Common myeloid progenitor, CD34-positive (primary cell): ENCODE measurements around the gene RAPGEF4.
A peak's percentile ranks its signal among the peaks of the same experiment; 100 is the strongest.

ENCODE experiments used
- CTCF ChIA-PET: fragments of 350-600 bp; sonication (Branson Sonifier 250); formaldehyde crosslinking; loops from one replicate; lab custom pipeline; 2021; ENCODE audit warnings: antibody characterized with exemption; lab: Charles Lee
- POLR2A ChIA-PET: fragments of 350-600 bp; sonication (Branson Sonifier 250); formaldehyde crosslinking; loops from one replicate; lab custom pipeline; 2021; ENCODE audit warnings: antibody characterized with exemption; lab: Charles Lee
- DNase-seq, 3 donors: peaks; one replicate each; pipeline versions ENCODE4 v3.0.0 to v3.0.0-alpha.2; 2013
- H3K27ac ChIP-seq, 2 experiments: 1 replicate in 1 of 2; 2 replicates in 1 of 2; pipeline ENCODE4 v1.7.0; 2013; ENCODE audit warnings: inconsistent platforms in 2 of 2, low read length in 2 of 2, mild to moderate bottlenecking in 2 of 2, low read depth in 1 of 2, moderate library complexity in 1 of 2; ENCODE audit not compliant: severe bottlenecking in 2 of 2, insufficient read depth in 1 of 2, poor library complexity in 1 of 2
- H3K27me3 ChIP-seq, 5 experiments: replicated peaks in 2 of 5; 1 replicate in 3 of 5; 2 replicates in 2 of 5; pipeline versions ENCODE4 v1.6.1 to v1.7.0; 2013; ENCODE audit warnings: low read length in 4 of 5, mild to moderate bottlenecking in 2 of 5, moderate library complexity in 2 of 5, inconsistent platforms in 1 of 5; ENCODE audit not compliant: insufficient read depth in 5 of 5, control insufficient read depth in 4 of 5
- H3K36me3 ChIP-seq, 4 experiments: 1 replicate in 2 of 4; 2 replicates in 2 of 4; pipeline versions ENCODE4 v1.6.1 to v1.7.0; 2013; ENCODE audit warnings: low read length in 3 of 4, control low read depth in 1 of 4, mild to moderate bottlenecking in 1 of 4; ENCODE audit not compliant: control insufficient read depth in 4 of 4, insufficient read depth in 4 of 4
- H3K4me1 ChIP-seq, 4 experiments: 1 replicate in 3 of 4; 2 replicates in 1 of 4; pipeline versions ENCODE4 v1.6.1 to v1.7.1; 2013; ENCODE audit warnings: low read length in 3 of 4, mild to moderate bottlenecking in 3 of 4, control low read depth in 1 of 4, inconsistent platforms in 1 of 4, moderate library complexity in 1 of 4; ENCODE audit not compliant: control insufficient read depth in 4 of 4, insufficient read depth in 4 of 4; ENCODE audit errors: control extremely low read depth in 1 of 4
- H3K4me3 ChIP-seq, 7 experiments: 1 replicate in 4 of 7; 2 replicates in 3 of 7; pipeline versions ENCODE4 v1.5.1 to v1.7.0; 2013; ENCODE audit warnings: mild to moderate bottlenecking in 7 of 7, low read length in 6 of 7, moderate library complexity in 6 of 7, inconsistent platforms in 2 of 7, low read depth in 2 of 7, control low read depth in 1 of 7; ENCODE audit not compliant: insufficient read depth in 4 of 7, control insufficient read depth in 1 of 7; ENCODE audit errors: extremely low read depth in 1 of 7
- H3K9me3 ChIP-seq, 5 experiments: 1 replicate in 4 of 5; 2 replicates in 1 of 5; pipeline versions ENCODE4 v1.6.1 to v1.7.1; 2013; ENCODE audit warnings: low read length in 4 of 5, mild to moderate bottlenecking in 2 of 5, inconsistent platforms in 1 of 5, low read depth in 1 of 5, moderate library complexity in 1 of 5; ENCODE audit not compliant: control insufficient read depth in 4 of 5, insufficient read depth in 2 of 5; ENCODE audit errors: control extremely low read depth in 1 of 5
- WGBS: methylation state at CpG from one replicate; pipeline ENCODE4 v1.1.5; 2013; ENCODE audit not compliant: insufficient coverage; 5-methylcytosine and 5-hydroxymethylcytosine counted together

Gene RAPGEF4

GRCh38 chr2:172927641-172928357 is 192.2 kb downstream of the RAPGEF4 start:
- CTCF ChIA-PET: interaction anchor here (1.5 kb wide), 1 partner anchor 121 kb away, joined by 6 read pairs; no protein-coding TSS in a partner anchor
- Histone ChIP-seq H3K27ac (no peak overlapping the region), H3K36me3 (no peaks in the 10 kb centered on the region), H3K4me3 (no peak overlapping the region), H3K4me1 (peaks cover 2 to 7% (median 7%) of the 10 kb centered on the region in 4 experiments), H3K27me3 (peaks cover 0 to 2% (median 2%) of the 10 kb centered on the region in 5 experiments), H3K9me3 (no peaks in the 10 kb centered on the region)
- POLR2A ChIA-PET: no interaction called here
- WGBS: 93% methylated on average over 7 of the region's 8 CpGs
- no peak for DNase-seq

GRCh38 chr2:172928756-172929155 is 193.1 kb downstream of the RAPGEF4 start:
- Histone ChIP-seq H3K4me1 (peaks cover 2 to 7% (median 7%) of the 10 kb centered on the region in 4 experiments), H3K36me3 (no peaks in the 10 kb centered on the region), H3K27ac (no peak overlapping the region), H3K9me3 (no peaks in the 10 kb centered on the region), H3K4me3 (no peak overlapping the region), H3K27me3 (peaks cover 0 to 2% (median 2%) of the 10 kb centered on the region in 5 experiments)
- POLR2A ChIA-PET: no interaction called here
- WGBS: 100% methylated on average over 1 of the region's 2 CpGs
- CTCF ChIA-PET: interaction anchor here (1.5 kb wide), 1 partner anchor 122 kb away, joined by 6 read pairs; no protein-coding TSS in a partner anchor
- DNase-seq: no peak

GRCh38 chr2:172929644-172930043 is 194.0 kb downstream of the RAPGEF4 start:
- no peak overlapping the region for H3K27ac ChIP-seq
- CTCF ChIA-PET: interaction anchor here (0.9 to 4.5 kb wide), 2 partner anchors 11 to 123 kb away, joined by 3 to 43 read pairs; no protein-coding TSS in a partner anchor
- H3K9me3 ChIP-seq: no peaks in the 10 kb centered on the region
- DNase-seq: no peak
- no CpG with 5 or more reads among the region's 2 CpGs for WGBS
- H3K36me3 ChIP-seq: no peaks in the 10 kb centered on the region
- peaks cover 2 to 7% (median 7%) of the 10 kb centered on the region in 4 experiments for H3K4me1 ChIP-seq
- POLR2A ChIA-PET: no interaction called here
- peaks cover 0 to 2% (median 2%) of the 10 kb centered on the region in 5 experiments for H3K27me3 ChIP-seq
- H3K4me3 ChIP-seq: no peak overlapping the region

- POLR2A ChIA-PET: interaction anchor here (0.6 kb wide), 1 partner anchor 227 kb away, joined by 3 read pairs; no protein-coding TSS in a partner anchor
- Histone ChIP-seq H3K9me3 (no peaks in the 10 kb centered on the region), H3K36me3 (no peaks in the 10 kb centered on the region), H3K4me1 (peaks cover 2 to 7% (median 7%) of the 10 kb centered on the region in 4 experiments), H3K4me3 (no peak overlapping the region), H3K27me3 (peaks cover 0 to 2% (median 0%) of the 10 kb centered on the region in 5 experiments), H3K27ac (no peak overlapping the region)
- CTCF ChIA-PET: interaction anchor here (1.1 to 4.5 kb wide), 5 partner anchors 9 to 127 kb away, joined by 3 to 43 read pairs (median 11); no protein-coding TSS in a partner anchor
- DNase-seq: no peak
- no CpG with 5 or more reads among the region's 7 CpGs for WGBS
Measured at GRCh38 chr2:172930871-172931255, 195.2 kb downstream of the RAPGEF4 start.

GRCh38 chr2:172931256-172931894 is 195.7 kb downstream of the RAPGEF4 start:
- ChIA-PET CTCF (interaction anchor here (0.8 to 4.5 kb wide), 17 partner anchors 9 to 132 kb away, joined by 3 to 43 read pairs (median 4); no protein-coding TSS in a partner anchor), POLR2A (no interaction called here)
- H3K27me3 ChIP-seq: peaks cover 0 to 2% (median 0%) of the 10 kb centered on the region in 5 experiments
- H3K9me3 ChIP-seq: no peaks in the 10 kb centered on the region
- H3K36me3 ChIP-seq: no peaks in the 10 kb centered on the region
- peaks cover 2 to 7% (median 7%) of the 10 kb centered on the region in 4 experiments for H3K4me1 ChIP-seq
- WGBS: 20% methylated on average over 3 of the region's 7 CpGs
- H3K27ac ChIP-seq: no peak overlapping the region
- H3K4me3 ChIP-seq: peak overlapping the region in 1 of 7 experiments; percentile 28
- peak; percentile 20 to 48 (median 34) for DNase-seq

- ChIA-PET POLR2A (no interaction called here), CTCF (interaction anchor here (0.7 to 4.5 kb wide), 22 partner anchors 10 to 132 kb away, joined by 3 to 43 read pairs (median 4); no protein-coding TSS in a partner anchor)
- peak; percentile 72 to 88 (median 82) for DNase-seq
- Histone ChIP-seq H3K36me3 (no peaks in the 10 kb centered on the region), H3K4me3 (peak overlapping the region in 1 of 7 experiments; percentile 28), H3K9me3 (no peaks in the 10 kb centered on the region), H3K4me1 (peaks cover 2 to 7% (median 7%) of the 10 kb centered on the region in 4 experiments), H3K27ac (no peak overlapping the region), H3K27me3 (peaks cover 0 to 2% (median 0%) of the 10 kb centered on the region in 5 experiments)
- WGBS: 0% methylated on average over 1 of the region's 8 CpGs
Measured at GRCh38 chr2:172931918-172932520, 196.4 kb downstream of the RAPGEF4 start.
